Putamen (tissue), 1 donor: ENCODE results near the gene TBC1D9.
"Not testable (repeated sequence)": the region's sequence is repeated elsewhere in the genome, so short reads cannot be mapped to it uniquely, and the experiment has no call there.

Source experiments
- DNase-seq: peaks from one replicate; pipeline ENCODE4 v3.0.0-alpha.2; 2016; ENCODE audit warnings: low spot score

The TBC1D9 gene

DNA sequence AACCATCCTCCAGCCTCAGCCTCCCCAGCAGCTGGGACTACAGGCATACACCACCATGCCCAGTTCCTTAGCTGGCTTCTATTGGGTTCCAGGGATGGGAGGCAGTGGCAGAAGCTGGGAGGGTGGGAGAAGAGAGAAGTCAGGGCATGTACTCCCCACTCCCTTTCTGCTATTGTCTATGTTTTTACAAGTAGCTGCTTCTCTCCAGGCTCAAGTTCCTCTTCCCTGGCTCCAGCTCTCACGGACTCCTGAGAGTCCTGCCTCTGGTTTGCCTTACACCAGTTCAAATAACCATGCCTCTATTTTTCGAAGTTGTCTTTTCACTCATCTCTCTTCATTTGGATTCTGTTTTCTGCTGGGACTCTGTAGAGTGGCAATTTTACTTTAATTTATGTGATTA, 2.9 kb downstream of the TBC1D9 start:
- no peak for DNase-seq

DNA sequence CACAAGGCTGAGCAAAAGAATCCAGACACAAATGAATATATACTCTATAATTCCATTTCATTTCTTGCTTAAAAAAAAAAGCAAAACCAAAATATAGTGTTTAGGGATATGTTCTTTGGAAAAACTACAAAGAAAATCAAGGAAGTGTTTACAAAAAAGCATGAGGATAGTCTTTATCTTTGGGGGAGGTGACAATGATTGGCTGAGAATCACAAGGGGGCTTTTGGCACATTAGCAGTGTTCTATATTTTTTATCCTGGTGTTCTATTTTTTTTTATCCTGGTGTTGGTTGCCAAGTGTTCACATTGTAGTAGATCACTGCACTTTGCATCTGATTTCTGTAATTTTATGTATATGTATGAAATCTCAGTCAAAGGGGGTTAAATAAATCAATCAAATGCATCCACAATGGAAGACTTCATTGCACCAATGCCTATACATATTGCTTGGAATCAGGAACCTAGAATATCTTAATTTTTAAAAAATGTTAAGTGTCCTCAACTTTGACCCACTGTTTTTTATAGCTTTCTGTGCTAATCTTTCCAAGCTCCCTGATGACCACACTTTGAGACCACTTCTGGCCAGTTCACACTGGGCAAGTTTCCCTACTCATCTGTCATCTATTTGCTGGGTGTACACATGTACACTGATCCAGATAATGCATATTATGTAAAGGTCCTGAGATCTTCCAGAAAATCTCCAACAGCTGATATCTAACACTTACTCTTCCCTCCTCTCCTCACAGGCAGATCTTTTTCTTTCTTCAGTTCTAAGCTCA, 3.7 kb downstream of the TBC1D9 start:
- DNase-seq = no peak

- DNase-seq = no peak
Measured at GRCh38 chr4:140750470-140750869, 5.7 kb downstream of the TBC1D9 start.

- no peak for DNase-seq
Measured at GRCh38 chr4:140748171-140748570, 8.0 kb downstream of the TBC1D9 start.

DNA sequence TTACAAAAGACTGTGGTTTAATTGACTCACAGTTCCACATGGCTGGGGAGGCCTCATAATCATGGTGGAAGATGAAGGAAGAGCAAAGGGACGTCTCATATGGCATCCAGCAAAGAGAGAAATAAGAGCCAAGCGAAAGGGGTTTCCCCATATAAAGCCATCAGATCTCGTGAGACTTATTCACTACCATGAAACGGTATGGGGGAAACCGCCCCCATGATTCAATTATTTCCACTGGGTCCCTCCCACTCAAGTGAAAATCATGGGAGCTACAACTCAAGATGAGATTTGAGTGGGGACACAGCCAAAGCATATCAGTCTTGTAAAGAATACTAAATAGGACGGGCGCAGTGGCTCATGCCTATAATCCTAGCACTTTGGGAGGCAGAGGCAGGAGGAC, 9.6 kb downstream of the TBC1D9 start:
- not testable (repeated sequence) for DNase-seq

- DNase-seq = no peak
Measured at GRCh38 chr4:140744421-140744820, 11.8 kb downstream of the TBC1D9 start.

DNA sequence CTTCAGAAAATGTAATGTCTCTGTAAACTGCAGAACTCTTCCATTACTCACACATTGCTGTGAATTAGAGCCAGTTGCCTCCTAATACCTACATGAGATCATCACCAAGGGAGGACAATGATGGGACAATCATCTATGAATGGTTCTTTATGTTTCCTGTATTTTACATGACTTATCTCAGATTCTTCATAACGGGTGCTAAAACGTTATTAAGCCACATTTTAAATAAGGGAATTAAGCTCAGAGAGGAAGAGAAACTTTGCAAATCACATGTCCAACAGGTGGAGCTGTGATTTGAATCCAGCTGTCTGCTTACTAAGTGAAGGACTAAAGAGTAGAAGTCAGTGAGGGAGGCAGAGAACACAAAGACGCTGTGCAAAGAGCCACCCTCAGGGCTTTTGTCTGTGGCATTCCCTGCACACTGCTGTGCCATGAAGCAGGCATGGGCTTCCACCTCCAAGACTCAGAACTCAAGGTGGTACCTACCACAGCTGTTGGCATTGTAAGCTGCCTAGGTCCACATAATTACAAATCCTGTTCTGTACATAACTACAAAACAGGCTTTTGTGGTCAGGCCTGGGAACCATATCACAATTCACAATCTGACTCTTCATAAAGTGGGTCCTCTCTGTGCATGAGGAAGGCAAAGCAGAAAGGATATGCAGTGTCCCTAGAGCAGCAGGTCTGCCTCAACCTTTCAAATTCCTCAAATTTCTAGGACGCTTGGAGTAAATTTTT, 12.8 kb downstream of the TBC1D9 start:
- DNase-seq = no peak

GRCh38 chr4:140742838-140743193, 13.4 kb downstream of the TBC1D9 start:
- no peak for DNase-seq

GRCh38 chr4:140740906-140741670, 15.1 kb downstream of the TBC1D9 start:
- DNase-seq = no peak

DNA sequence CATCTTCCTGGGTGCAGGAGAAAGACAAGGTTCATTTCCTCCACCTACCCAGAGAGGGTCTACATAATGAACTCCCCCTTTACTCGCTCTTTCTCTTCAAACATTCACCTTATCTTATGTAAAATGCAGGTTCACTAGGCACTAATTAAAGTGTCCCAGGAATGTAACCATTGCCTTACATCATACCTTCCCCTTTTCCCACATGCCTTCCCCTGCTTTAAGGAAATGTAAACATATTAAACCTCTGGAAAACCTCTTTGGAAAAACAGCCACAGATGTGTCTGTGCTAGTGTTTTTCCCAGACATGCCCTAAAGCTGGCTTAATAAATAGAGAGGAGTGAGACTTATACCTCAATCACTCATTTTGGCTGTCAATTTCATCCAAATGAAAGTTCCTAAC, 15.8 kb downstream of the TBC1D9 start:
- DNase-seq = no peak

DNA sequence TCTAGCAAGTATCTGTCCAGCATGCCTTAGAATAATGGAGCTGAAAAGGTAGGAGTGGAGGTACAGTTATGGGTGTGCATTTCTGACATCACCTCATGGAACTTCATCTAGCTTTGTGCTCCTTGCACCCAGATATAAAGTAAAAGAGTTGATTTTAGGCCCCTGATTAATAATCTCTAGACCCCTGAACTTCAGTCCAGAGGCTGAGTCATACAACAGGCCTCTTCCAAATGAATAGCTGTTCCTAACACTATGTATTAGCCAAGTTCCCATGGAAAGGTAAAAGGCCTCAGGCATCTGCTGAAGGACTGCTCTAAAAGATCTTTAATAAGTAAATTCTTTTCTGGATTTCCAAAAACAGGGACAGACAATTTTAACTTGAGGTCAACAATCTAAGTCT, 16.2 kb downstream of the TBC1D9 start:
- no peak for DNase-seq

DNA sequence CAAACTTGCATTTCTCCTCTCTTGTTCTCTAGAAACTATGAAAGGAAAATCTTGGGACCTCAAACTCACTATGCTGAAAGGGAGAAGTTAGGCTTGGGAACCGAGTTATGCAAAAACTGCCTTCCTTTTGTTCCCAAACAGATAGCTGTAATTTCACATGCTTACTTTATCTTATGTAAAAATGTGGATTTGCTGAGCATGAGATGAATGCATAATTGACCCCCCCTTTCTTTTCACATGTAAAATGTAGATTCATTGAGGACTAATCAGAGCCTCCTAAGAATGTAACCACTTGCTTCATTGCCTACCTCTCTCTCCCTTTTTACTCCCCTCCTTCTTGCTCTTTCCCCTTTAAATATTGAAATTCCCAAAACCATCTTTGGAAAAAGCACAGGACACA, 18.0 kb downstream of the TBC1D9 start:
- DNase-seq = no peak

DNA sequence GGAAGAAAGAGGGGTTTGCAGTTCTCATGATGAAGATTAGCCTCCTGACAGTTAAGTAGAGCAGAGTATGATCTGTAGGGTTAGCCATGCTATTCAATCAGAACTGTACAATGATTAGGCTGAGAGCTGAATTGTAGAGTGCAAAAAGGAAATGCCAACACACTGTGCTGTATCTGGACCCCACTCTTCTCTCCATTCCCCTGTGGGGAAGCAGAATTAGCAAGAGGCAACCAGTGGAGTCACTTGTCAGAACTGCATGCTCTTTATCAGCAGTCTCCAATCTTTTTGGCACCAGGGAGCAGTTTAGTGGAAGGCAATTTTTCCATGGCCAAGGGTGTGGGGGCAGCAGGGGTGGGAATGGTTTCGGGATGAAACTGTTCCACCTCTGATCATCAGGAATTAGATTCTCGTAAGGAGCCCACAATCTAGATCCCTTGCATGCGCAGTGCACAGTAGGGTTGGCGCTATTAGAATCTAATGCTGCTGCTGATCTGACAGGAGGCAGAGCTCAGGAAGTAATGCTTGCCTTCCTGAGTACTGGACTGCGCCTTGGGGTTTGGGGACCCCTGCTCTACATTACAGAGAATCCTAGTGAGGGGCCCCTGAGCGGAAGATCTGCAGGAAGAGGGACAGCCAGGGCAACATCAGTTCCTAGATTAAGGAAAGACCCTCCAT, 19.4 kb downstream of the TBC1D9 start:
- DNase-seq = no peak

DNA sequence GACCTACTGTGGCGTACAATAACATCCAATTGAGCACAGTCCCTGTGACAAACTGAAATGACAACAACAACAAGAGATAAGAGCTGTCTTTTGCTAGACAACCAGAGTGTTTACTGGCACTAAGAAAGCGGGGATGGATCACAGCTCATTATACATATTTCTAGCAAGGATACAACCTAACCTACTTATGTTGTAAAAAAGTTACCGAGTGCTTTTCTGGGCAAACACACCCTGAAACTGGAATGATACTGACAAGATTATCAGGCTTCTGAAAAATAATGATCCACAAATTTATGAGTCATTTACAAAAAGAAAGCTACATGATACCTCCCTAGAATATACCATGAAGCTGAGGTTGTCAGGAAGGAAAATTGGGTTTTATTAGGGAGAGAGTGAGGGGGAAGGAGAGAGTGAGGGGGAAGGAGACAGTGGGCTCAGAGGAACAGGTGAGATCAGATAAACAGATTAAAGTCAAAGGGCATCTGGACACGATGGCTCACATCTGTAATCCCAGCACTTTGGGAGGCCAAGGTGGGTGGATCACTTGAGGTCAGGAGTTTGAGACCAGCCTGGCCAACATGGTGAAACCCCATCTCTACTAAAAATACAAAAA, 20.3 kb downstream of the TBC1D9 start:
- no peak for DNase-seq

DNA sequence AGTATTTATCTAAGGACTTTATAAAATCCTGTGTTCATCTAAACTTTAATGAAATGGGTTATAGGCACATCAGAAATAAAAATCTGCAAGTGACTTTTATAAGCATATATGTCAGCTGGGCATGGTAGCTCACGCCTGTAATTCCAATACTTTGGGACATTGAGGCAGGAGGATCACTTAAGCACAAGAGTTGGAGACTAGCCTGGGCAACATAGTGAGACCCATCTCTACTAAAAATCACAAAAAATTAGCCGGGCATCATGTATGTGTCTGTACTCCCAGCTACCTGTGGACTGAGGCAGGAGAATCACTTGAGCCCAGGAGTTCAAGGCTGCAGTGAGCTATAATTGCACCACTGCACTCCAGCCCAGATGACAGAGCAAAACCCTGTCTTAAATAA, 20.9 kb downstream of the TBC1D9 start:
- no peak for DNase-seq

GRCh38 chr4:140732780-140733179, 23.4 kb downstream of the TBC1D9 start:
- no peak for DNase-seq

DNA sequence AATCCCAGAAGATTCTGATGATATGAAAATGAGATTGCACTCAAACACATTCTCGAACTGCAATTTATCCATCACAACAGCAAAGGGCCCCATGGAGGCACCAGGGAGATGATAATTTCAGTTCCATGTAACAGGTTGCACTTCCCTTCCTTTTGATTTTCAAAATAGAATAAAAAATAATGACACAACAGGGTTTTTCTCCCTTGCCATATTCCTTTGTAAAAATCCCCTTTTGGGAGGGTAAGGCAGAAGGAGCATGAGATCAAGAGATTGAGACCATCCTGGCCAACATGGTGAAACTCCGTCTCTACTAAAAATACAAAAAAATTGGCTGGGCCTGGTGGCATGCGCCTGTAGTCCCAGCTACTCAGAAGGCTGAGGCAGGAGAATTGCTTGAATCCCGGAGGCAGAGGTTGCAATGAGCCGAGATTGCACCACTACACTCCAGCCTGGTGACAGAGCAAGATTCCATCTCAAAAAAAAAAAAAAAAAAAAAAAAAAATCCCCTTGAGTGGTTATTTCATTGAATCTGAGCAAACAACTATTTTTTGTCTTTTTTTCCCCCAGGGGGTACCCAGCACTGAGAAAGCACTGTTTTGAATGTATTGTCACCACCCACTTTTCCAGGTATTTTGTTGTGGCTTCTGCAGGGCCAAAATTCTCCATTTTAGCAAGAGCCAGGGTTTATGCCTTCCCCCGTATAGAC, 26.7 kb downstream of the TBC1D9 start:
- no peak for DNase-seq

DNA sequence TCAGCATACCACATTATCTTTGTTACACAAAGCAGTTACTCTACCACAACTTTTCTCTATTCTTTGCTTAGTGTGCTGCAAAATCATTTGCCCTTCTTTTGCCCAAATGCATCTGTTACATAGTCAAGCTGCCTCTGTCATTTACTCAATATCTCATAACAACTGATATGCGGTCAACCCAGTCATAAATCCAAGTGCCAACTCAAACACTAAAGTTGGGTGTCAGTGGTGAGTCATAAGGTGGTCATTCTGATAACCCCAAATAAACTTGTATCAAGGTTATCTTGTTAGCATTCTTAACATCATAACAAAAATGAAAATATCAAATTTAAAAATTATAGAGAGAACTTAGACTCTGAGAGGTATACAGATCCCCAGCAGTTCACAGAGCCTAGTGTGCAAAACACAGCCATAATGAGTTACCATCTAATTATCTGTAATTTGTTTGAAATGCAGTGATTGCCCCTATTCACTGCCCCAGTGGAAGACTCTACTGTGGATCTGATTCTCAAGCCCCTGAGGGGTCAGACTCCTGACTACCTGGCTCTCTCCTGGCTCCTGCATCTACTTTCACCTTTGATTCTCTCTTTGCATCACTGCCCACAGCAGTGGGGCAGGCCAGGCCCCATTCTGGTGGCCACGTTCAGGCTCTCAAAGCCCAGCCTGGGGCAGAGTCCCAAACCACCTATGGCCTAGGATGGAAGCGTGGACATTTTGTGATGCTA, 29.2 kb downstream of the TBC1D9 start:
- no peak for DNase-seq

GRCh38 chr4:140725556-140725955, 30.6 kb downstream of the TBC1D9 start:
- DNase-seq = no peak

DNA sequence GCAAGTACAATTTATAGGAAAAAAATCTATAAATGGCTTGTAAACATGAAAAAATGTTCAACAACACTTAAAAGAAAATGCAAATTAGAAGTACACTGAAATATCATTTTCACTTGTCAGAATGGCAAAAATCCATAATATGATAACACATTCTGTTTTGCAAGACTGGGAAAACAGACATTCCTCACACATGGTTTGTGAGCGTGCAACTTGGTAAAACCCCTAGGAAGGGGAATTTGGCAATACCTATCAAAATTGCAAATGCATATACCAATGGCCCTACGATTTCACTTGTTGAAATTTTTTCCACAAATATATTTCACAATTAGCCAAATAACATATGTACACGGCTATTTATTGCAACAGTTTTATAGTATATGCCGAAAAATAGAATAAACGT, 31.4 kb downstream of the TBC1D9 start:
- no peak for DNase-seq
